Right ventricle myocardium superior (tissue), 1 donor: Measurements from ENCODE around the gene CIRBP. TPM values are rescaled to one million over a fixed set of nuclear protein-coding genes. Genes with fewer than 3 reads are reported as not detected.
A peak's percentile ranks its signal among the peaks of the same experiment; 100 is the strongest.

Experiments
- ATAC-seq: fragments of 200-7000 bp; cut with Tn5 transposase; one replicate; pipeline ENCODE4 v1.9.1; 2020; ENCODE audit warnings: mild to moderate bottlenecking; ENCODE audit not compliant: poor library complexity
- DNase-seq: peaks from one replicate; pipeline ENCODE4 v3.0.0-alpha.2; 2020
- intact Hi-C: fragments of 100-400 bp; cut with DNase I; formaldehyde crosslinking; loops from one replicate; pipeline ENCODE4 v1.11.2; 2022
- total RNA-seq: library from RNA; stranded (reverse); fragmentation: NEBNext Ultra II Directional; extraction: Animal tissue kit (Norgen Biotek cat#: 25700); gene quantifications from one replicate; pipeline ENCODE4 v1.2.1, GENCODE V29; 2021
- donor health status: DM: no; HTN: yes; CAD: no; lungs with severe emphysema.

The CIRBP gene
- total RNA-seq, 1 donor from 2014 or later, result 219 TPM

GRCh38 chr19:1249990-1250436 is 19.1 kb upstream of the CIRBP start:
- intact Hi-C loops, result no loop called here
- ATAC-seq, result no peak
- DNase-seq, result no peak

DNA sequence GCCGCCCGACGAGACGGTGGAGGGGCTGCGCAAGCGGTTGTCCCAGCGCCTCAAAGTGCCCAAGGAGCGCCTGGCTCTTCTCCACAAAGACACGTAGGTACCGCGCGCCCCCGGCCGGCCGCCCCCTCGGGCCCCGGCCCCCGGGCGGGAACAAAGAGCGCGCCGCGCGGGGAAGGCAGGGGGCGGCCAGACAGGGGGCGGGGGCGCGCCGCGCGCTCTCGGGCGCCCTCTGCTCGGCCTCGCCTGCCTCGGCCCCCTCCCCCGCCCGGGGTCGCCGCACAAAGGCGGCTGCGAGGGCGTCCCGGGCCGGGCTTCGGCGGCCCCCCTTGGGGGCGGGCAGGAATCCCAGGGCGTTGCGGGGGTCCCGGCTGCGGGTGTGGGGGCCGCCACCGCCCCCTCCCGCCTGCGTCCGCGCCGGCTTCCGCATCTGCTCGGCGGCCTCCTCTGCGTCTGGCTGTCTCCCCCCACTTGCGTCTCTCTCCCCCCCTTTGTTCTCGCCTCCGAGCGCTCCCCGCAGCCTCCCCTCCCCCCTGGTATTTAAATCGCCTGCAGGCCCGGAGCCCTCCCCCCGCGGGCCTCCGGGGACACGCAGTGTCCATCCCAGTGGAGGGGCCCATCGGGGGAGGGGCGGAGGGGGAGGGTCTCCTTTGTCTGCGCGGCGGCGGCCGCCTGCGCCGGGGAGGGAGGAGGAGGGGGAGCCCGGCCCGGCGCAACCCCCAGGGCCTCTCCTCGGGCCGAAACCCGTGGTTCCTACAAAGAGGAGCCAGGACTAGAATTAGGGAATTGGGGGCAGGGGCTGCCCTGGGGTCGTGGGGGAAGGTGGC is 18.5 kb upstream of the CIRBP start:
- DNase-seq (peak; percentile 83), ATAC-seq (no peak)
- intact Hi-C loops, result no loop called here

DNA sequence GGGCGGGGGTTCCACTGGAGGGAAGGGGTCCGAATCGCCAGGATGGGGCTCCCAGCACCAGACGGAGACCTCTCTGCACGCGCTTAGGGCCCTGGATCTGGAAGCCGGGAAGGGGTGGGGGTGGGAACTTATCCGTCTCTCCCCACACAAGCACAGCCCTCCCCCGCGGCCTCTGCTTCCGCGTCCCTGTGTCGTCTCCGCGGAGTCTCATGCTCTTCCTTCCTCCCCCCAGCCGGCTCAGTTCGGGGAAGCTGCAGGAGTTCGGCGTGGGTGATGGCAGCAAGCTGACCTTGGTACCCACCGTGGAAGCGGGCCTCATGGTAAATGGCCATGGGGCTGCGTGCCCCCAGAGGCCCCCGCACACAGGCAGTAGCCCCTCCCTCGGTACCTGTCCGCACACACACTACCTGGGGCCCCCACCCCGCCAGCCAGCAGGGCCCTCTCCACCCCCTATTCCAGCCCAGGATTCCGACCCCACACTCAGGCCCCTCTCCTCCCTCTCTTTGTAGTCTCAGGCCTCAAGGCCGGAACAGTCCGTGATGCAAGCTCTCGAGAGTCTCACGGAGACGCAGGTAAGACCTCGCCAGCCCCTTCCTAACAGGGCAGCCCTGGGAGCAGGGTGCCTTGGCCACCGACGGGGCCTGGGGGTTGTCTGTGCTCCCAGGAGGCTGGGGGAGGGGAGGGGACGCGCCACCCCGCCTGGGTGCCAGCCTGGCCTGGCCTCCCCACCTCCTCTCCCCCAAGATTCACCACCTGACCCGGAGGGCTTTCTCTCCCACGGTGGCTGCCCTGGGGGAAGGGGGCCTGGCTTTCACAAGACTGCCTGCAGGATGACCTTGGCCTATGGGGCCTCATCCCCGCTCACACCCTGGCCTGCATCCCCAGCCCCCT is 17.6 kb upstream of the CIRBP start:
- DNase-seq (peak; percentile 89), ATAC-seq (no peak)
- intact Hi-C loops, result no loop called here

DNA sequence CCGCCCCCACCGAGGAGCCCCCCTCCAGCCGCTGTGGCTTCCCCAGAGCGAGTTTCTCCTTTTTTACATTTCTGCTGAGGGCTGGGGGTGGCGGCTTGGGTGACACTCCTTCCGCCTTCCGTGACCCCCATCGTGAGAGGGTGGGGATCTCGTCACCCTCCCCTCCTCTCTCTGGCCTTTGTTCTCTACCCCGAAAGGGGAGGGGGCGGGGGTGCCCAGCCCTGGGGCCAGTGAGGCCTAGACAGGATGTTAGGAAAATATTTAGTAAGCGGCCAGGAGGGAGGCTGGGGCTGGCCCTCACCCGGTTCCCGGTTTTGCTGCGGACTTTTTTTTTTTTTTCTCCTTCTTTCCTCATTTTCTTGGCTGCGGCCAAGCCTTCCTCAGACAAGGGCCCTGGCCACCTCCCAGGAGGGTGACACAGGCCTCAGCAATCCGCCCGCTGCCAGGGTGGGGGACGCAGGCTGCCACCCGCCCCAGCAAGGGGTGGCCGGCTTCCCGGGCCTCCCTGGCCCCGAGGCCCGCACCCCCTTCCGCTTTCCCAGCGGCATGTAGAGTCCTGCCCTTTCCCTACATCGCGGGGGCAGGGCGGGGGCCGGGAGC is 16.8 kb upstream of the CIRBP start:
- DNase-seq (peak; percentile 94), ATAC-seq (peak; percentile 43)
- intact Hi-C loops, result no loop called here

DNA sequence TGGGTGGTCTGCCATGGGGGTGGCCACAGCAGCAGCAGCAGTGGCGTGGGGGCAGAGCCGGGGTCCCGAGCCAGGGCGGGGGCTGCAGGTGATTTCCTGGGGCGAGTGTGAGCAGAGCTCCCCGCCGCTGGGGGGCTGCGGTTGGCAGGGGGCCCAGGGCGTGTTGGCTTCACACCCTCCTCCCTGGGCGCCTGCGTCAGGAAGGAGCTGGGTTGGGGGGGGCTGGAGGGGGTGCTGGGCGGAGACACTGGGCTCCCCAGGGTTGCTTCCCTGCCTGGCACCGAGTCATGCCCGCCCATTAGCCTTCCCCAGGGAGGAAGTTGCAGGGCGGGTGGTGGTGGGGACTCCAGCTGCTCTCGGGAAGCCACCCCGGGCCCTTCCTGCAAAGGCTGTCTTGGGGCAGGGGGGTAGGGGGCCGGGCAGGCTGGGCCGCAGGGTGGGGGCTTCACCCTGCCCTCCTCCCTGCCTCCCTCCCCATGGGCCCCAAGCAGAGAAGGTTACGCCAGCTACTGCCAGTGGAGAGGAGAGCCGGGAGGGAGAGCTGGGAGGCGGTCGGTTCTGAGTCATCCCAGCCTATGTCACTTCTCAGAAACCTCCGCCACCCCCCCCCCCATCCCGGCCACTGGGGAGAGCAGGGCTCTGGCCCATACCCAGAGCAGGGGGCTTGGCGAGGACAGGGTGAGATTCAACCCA is 16.2 kb upstream of the CIRBP start:
- peak; percentile 37 for ATAC-seq
- peak; percentile 94 for DNase-seq
- intact Hi-C loops, result no loop called here

- ATAC-seq, result no peak
- intact Hi-C loops, result no loop called here
- DNase-seq, result no peak
Observed at GRCh38 chr19:1253514-1254080, 15.5 kb upstream of the CIRBP start.

GRCh38 chr19:1254081-1254527 is 15.0 kb upstream of the CIRBP start:
- no peak for DNase-seq
- intact Hi-C loops, result no loop called here
- ATAC-seq, result no peak

DNA sequence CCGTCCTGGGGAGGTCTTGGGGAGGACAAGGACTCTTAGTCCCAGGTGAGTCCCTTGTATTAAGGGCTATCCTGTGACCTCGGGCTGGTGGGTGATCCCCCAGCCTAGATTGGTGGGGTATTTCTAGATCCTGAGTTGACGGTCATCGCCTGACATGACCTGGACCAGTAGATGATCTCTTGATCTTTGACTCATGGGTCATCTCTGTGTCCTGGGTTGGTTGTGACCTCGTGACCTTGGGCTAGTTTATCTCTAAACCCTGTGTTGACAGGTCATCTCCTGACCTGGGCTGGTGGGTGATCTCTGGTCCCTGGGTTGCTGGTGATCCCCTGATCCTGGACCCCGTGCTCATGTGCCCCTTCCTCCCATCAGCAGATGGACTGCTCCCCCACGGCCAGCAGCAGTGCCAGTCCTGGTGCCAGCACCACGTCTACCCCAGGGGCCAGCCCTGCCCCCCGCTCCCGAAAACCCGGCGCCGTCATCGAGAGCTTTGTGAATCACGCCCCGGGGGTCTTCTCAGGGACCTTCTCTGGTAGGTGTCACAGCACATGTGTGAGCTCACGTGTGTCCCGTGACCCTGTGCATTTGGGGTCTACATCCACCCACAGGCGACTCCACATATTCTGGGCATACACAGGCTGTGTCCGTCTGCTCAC is 14.5 kb upstream of the CIRBP start:
- DNase-seq (no peak), ATAC-seq (no peak)
- intact Hi-C loops, result no loop called here

GRCh38 chr19:1255186-1256161 is 13.7 kb upstream of the CIRBP start:
- no peak for DNase-seq
- no peak for ATAC-seq
- intact Hi-C loops, result no loop called here

DNA sequence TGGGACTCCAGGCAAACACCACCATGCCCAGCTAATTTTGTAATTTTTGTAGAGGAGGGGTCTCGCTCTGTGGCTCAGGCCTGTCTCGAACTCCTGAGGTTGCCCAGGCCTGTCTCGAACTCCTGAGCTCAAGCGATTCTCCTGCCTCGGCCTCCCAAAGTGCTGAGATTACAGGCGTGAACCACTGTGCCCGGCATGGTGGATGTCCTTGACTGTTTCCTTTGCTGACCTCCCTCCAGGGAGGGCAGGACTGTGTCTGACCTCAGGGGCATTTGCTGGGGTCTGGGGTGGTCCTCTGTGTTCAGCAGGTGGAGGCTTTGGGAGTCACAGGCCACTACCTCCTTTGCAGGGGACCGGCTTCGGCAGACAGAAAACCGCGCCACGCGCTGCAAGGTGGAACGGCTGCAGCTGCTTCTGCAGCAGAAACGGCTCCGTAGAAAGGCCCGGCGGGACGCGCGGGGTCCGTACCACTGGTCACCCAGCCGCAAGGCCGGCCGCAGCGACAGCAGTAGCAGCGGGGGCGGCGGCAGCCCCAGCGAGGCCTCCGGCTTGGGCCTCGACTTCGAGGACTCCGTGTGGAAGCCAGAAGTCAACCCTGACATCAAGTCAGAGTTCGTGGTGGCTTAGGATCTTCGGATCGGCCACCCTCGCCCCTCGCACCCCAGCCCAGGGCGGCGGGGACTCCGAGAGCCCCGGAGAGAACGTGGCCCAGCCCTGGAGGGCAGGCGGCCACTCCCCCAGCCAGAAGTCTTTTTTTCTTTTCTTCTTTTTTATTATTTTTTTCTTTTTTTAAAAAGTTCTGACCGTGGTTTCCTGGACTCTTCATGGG is 12.3 kb upstream of the CIRBP start:
- ATAC-seq, result no peak
- no peak for DNase-seq
- intact Hi-C loops, result no loop called here

DNA sequence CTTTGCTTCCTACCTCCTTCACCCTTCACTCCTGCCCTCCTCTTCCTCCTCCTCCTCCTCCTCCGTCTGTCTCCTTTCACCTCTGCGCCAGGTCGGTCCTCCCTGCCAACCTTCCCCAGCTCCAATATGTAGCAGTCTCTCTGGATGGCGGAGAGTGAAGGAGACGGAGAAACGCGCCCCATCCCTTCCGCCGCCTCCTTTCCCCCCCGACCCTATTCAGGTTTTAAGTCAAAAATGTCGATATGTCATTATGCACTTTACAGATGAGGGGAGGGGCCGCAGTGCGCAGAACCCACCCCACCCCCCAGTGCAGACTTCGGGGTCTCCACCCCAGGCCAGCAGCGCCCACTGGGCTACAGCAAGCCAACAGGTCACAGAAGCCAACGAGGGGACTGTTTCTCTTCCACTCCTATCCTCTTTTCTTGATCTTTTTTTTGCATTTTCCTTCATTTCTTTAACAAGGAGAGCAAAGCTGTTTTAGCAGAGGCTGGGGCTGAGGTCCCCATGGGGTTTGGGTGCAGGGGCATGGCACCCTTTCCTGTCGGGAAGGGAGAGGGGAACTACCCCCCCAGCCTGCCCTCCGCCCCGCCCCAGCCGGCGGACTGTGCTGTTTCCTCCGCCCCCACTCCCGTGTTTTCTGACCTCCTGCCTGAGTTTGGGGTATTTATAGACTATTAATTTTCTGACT is 11.5 kb upstream of the CIRBP start:
- intact Hi-C loops, result no loop called here
- no peak for ATAC-seq
- DNase-seq, result no peak

DNA sequence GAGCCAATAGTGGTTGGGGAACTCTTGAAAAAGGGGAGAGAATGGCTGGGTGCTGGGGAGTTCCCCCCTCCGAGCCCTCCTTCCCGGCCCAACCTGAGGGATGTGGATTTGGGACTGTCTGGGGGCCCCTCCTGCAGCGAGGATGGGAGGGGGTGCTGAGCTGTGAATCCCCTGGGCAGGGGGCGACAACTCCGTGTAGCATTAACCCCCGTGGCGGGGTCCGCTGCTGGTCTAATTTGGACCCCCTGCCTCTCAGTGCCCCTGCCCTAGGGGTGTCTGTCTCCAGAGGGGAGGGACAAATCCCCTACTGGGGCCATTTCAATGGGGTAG is 11.0 kb upstream of the CIRBP start:
- intact Hi-C loops, result no loop called here
- no peak for ATAC-seq
- DNase-seq, result no peak

- intact Hi-C loops, result no loop called here
- DNase-seq (no peak), ATAC-seq (no peak)
Observed at GRCh38 chr19:1258707-1259205, 10.4 kb upstream of the CIRBP start.

- intact Hi-C loops, result no loop called here
- ATAC-seq (peak; percentile 28), DNase-seq (peak; percentile 89)
Observed at GRCh38 chr19:1259206-1259875, 9.8 kb upstream of the CIRBP start.
